OCI-LY3 (cell line): ENCODE measurements around the gene NXN.
"Not testable (repeated sequence)": the region's sequence is repeated elsewhere in the genome, so short reads cannot be mapped to it uniquely, and the experiment has no call there.

Source experiments
- H2AFZ ChIP-seq: fragments of 200-600, 300-600 bp; shearing (Covaris generic); 2 replicates; pipeline ENCODE4 v1.6.0; 2014; ENCODE audit warnings: antibody characterized with exemption, low read depth, low read length
- H3K27ac ChIP-seq: fragments of 200-600, 300-600 bp; sonication (generic); 2 replicates; pipeline ENCODE4 v1.5.1; 2014; ENCODE audit warnings: mild to moderate bottlenecking, low read length, moderate library complexity, mixed read lengths
- H3K27me3 ChIP-seq: fragments of 200-600, 300-600 bp; sonication (generic); 2 replicates; pipeline ENCODE4 v1.6.1; 2014; ENCODE audit warnings: low read depth, low read length, mixed read lengths
- H3K36me3 ChIP-seq: fragments of 200-600, 300-600 bp; sonication (generic); replicated peaks from 2 replicates; pipeline ENCODE3; 2014; ENCODE audit warnings: low read depth, low read length, mixed read lengths
- H3K4me1 ChIP-seq: fragments of 300-600, 200-600 bp; sonication (generic); 2 replicates; pipeline ENCODE4 v1.6.1; 2014; ENCODE audit warnings: low read length, mixed read lengths
- H3K4me2 ChIP-seq: fragments of 200-600, 300-600 bp; sonication (generic); 2 replicates; pipeline ENCODE4 v1.6.1; 2014; ENCODE audit warnings: low read length, mixed read lengths
- H3K4me3 ChIP-seq: fragments of 300-600, 200-600 bp; sonication (generic); 2 replicates; pipeline ENCODE4 v1.5.1; 2014; ENCODE audit warnings: antibody characterized with exemption, mild to moderate bottlenecking, low read length, moderate library complexity
- H3K79me2 ChIP-seq: fragments of 300-600, 200-600 bp; shearing (Covaris generic); 2 replicates; pipeline ENCODE4 v1.6.1; 2014; ENCODE audit warnings: mild to moderate bottlenecking, low read length, mixed read lengths
- H3K9ac ChIP-seq: fragments of 300-600, 200-600 bp; shearing (Covaris generic); 2 replicates; pipeline ENCODE4 v1.6.0; 2014; ENCODE audit warnings: mild to moderate bottlenecking, low read length, moderate library complexity
- H3K9me3 ChIP-seq: fragments of 200-600, 300-600 bp; shearing (Covaris generic); 2 replicates; pipeline ENCODE4 v1.6.1; 2014; ENCODE audit warnings: low read length, mixed read lengths; ENCODE audit not compliant: insufficient read depth
- H4K20me1 ChIP-seq: fragments of 200-600, 300-600 bp; sonication (generic); 2 replicates; pipeline ENCODE4 v1.6.1; 2016; ENCODE audit warnings: low read length, mixed read lengths; ENCODE audit not compliant: insufficient read depth
- CTCF ChIP-seq: fragments of 200-600, 300-600 bp; sonication (generic); IDR thresholded peaks from 2 replicates; pipeline ENCODE4 v1.5.1; 2014; ENCODE audit warnings: antibody characterized with exemption, low read length, low read depth
- EZH2phosphoT487 ChIP-seq: fragments of 200-600 bp; shearing (Covaris generic); IDR thresholded peaks from 2 replicates; pipeline ENCODE4 v1.6.1; 2018; ENCODE audit warnings: antibody characterized with exemption, mixed run types, low read depth

The NXN gene

GRCh38 chr17:752002-752619 is 227.5 kb downstream of the NXN start, which contains the start of gene GEMIN4:
Gene GEMIN4, minus strand, starts transcription at chr17:752264. Its CDS starts 122 bp downstream, at chr17:752142.
- H3K79me2 ChIP-seq = peaks cover 46% of the 10 kb centered on the region
- no peaks in the 10 kb centered on the region for H3K27me3 ChIP-seq
- H3K36me3 ChIP-seq = peaks cover 23% of the 10 kb centered on the region
- peak; percentile 56 for TF ChIP-seq CTCF
- TF ChIP-seq EZH2phosphoT487 = no peak
- peak within 1 kb of the TSS; percentile 100 for H3K4me3 ChIP-seq
- H4K20me1 ChIP-seq = peaks cover 3% of the 10 kb centered on the region; the same call in 1 of the 2 replicates
- peak within 1 kb of the TSS; percentile 72 for H3K27ac ChIP-seq
- peaks cover 10% of the 10 kb centered on the region for H3K4me1 ChIP-seq
- H3K9ac ChIP-seq = peak within 1 kb of the TSS; percentile 99
- peak within 1 kb of the TSS; percentile 77; the same call in 1 of the 2 replicates for H2AFZ ChIP-seq
- peak within 1 kb of the TSS; percentile 93 for H3K4me2 ChIP-seq
- no peaks in the 10 kb centered on the region for H3K9me3 ChIP-seq

- peak overlapping the region; percentile 72 for H3K27ac ChIP-seq
- peaks cover 10% of the 10 kb centered on the region for H3K4me1 ChIP-seq
- H3K9me3 ChIP-seq = no peaks in the 10 kb centered on the region
- H4K20me1 ChIP-seq = peaks cover 3% of the 10 kb centered on the region; the same call in 1 of the 2 replicates
- H3K9ac ChIP-seq = peak overlapping the region; percentile 99
- H3K27me3 ChIP-seq = no peaks in the 10 kb centered on the region
- H3K4me3 ChIP-seq = peak overlapping the region; percentile 100
- no peak for TF ChIP-seq EZH2phosphoT487
- no peak for TF ChIP-seq CTCF
- H3K36me3 ChIP-seq = peaks cover 28% of the 10 kb centered on the region
- H2AFZ ChIP-seq = peak overlapping the region; percentile 77; the same call in 1 of the 2 replicates
- H3K79me2 ChIP-seq = peaks cover 53% of the 10 kb centered on the region
- peak overlapping the region; percentile 93 for H3K4me2 ChIP-seq
Measured at GRCh38 chr17:751269-752001, 228.1 kb downstream of the NXN start.

- TF ChIP-seq EZH2phosphoT487 (no peak), CTCF (no peak)
- Histone ChIP-seq H3K79me2 (peaks cover 62% of the 10 kb centered on the region), H3K27ac (no peak overlapping the region), H3K27me3 (no peaks in the 10 kb centered on the region), H4K20me1 (peaks cover 8% of the 10 kb centered on the region), H2AFZ (no peak overlapping the region), H3K36me3 (peaks cover 33% of the 10 kb centered on the region), H3K4me3 (peak overlapping the region; percentile 100), H3K9me3 (no peaks in the 10 kb centered on the region), H3K9ac (peak overlapping the region; percentile 99), H3K4me1 (peaks cover 10% of the 10 kb centered on the region), H3K4me2 (peak overlapping the region; percentile 93)
Measured at GRCh38 chr17:750431-751037, 229.0 kb downstream of the NXN start.

GRCh38 chr17:749359-749758 is 230.2 kb downstream of the NXN start:
- not testable (repeated sequence) for H3K27me3 ChIP-seq, H3K4me3 ChIP-seq, H3K4me2 ChIP-seq, H3K27ac ChIP-seq, H2AFZ ChIP-seq, H3K9me3 ChIP-seq, H3K9ac ChIP-seq
- Histone ChIP-seq H3K4me1 (peaks cover 10% of the 10 kb centered on the region), H3K79me2 (peaks cover 73% of the 10 kb centered on the region), H3K36me3 (peaks cover 44% of the 10 kb centered on the region), H4K20me1 (peaks cover 17% of the 10 kb centered on the region)
